NCI-H1417 (cell line): ENCODE measurements around the gene RCAN1.
"Not testable (repeated sequence)": the region's sequence is repeated elsewhere in the genome, so short reads cannot be mapped to it uniquely, and the experiment has no call there.

Source experiments
- DNase-seq, 3 experiments: peaks; one replicate each; lab custom pipeline; 2025; lab: John Stamatoyannopoulos, UW

The RCAN1 gene

DNA sequence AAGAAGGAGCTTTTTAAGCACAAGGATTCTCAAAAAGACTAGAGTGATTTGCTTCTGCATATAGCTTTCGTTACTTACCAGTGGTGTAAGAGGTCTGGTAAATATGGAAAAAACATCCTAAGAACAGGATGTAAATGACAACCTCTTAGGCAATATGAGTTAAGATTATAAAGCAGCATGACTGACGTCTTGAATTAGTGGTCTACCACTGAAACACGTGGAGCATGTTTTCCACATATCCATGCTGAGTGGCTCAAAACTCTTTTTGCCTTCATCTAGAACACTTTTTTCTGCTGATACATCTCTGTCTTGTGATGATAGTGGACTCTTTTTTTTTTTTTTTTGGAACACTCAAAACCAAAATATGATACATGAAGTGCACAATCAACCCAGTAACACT is 44.6 kb downstream of the RCAN1 start:
- no peak for DNase-seq

DNA sequence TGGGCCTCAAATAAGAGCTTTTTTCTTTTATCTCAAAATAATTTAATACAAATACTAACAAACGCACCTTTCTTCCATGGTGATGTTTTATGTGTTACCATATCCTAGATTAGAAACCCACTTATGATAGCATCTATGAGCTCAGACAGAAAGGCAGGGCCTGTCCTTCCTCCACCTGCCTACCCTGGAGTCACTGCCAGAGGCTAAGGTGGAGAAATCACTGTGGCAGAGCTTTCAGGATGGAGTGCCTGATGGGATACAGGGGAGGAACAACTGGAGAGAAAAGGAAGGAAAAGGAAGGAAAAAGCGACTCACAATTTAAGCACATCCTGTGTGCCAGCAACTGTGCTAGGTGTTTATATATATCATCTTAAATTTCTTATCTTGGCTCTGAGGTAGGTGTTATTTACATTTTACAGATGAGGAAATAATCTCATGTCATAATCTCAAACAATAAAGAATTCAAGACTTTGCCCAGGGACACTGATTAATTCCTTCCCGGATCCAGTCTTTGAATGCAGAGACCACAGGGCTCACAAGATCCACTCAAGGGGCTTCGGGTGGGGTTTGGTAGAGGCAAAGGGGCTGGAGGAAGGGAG is 45.4 kb downstream of the RCAN1 start:
- DNase-seq, result no peak

DNA sequence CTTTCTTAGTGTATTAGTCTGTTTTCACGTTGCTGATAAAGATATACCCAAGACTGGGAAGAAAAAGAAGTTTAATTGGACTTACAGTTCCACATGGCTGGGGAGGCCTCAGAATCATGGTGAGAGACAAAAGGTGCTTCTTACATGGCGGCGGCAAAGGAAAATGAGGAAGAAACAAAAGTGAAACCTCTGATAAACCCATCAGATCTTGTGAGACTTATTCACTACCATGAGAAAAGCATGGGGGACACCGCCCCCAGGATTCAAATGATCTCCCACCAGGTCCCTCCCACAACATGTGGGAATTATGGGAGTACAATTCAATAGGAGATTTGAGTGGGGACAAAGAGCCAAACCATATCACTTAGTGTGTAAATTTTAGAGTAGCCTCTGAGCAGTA is 46.1 kb downstream of the RCAN1 start:
- DNase-seq, result not testable (repeated sequence)

DNA sequence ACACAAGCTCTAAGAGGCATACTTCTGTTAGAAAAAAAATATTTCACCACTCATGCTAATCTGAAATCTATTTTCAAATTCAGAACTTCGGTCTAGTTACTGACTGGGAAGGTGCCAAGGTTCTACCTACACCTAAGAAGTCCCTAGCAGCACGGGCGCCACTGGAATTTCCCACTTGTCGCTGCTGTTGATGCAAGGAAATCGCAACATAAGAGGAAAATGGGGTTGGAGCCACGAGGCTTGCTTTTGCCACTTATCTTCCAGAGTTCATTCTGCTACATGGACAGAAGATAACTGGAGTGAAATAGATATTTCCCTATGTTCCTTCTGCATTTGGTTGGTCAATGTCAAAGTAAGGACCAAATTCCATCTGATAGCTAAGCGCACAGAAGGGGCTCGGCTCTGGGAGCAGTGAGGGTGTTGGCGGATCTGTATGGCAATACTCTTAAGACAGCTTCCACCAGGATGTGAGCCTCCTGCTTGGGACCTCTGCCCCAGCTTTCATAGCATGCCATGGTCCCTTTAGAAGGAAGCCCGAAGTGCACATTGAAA is 47.2 kb downstream of the RCAN1 start:
- DNase-seq, result no peak

DNA sequence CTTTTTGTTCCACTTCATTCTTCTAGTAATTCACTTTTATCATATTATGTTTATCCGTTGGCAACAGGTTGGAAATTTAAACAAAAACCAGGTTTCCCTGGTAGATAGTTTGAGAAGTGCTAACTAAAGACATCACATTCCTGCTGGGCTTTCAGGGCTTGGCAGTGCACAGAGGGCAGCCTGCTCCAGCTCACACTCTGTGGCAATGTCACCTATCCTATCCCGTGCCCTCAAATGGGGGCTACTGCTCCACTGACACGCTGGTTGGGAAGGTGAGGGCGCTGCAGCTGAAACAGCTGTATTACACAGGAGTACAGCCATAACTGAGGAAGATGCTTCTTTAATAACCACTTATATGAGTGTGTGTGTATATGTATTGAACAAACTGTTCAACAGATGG is 49.7 kb downstream of the RCAN1 start:
- DNase-seq, result no peak

DNA sequence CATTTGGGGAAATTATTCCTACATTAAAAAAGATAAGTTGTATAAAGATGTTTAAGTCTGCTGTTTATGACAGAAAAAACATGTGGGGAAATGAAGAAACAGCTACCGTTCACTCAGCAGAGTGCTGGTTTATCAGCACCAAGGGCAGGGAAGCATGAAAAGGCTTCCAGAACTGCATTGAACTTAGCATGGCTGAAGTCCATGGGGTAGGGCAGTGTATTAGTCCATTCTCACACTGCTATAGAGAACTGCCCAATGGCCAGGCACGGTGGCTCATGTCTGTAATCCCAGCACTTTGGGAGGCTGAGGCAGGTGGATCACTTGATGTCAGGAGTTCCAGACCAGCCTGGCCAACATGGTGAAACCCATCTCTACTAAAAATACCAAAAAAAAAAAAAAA is 51.5 kb downstream of the RCAN1 start:
- not testable (repeated sequence) for DNase-seq

DNA sequence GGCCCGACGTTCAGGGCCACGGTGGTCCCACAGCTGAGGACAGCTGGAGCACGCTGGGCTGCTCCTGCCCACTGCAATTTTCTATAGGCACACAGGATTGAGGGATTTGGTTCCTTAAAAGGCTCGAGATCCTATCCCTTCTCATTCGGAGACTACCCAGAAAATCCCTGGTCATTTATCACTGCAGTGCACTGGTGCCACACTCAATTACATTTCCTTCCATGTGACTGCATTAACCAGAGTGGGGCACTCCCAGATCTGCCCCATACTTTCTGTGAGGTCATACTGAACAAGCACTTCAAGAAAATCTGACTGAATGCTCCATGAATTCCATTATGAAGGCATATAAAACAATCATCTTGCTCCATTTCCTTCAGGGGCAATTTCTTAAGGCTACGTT is 53.1 kb downstream of the RCAN1 start:
- peak in 1 of 3 experiments; percentile 92 for DNase-seq

DNA sequence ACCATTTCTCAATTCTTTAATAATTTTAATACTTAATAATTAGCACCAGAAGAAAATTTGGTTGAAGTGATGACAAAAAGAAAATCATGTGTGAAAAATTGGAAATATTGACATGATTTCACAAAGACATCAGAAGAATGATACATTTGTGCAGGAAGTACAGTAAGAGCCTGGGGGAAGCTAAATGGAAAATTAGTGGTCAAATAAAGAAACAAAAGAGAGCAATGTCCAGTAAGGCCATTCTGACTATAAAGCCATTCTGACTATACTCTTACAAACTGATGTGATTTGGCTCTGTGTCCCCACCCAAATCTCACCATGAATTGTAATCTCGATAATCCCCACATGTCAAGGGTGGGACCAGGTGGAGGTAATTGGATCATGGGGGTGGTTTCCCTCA is 54.3 kb downstream of the RCAN1 start:
- no peak for DNase-seq

- DNase-seq, result no peak
Measured at GRCh38 chr21:34560021-34560420, 54.9 kb downstream of the RCAN1 start.

DNA sequence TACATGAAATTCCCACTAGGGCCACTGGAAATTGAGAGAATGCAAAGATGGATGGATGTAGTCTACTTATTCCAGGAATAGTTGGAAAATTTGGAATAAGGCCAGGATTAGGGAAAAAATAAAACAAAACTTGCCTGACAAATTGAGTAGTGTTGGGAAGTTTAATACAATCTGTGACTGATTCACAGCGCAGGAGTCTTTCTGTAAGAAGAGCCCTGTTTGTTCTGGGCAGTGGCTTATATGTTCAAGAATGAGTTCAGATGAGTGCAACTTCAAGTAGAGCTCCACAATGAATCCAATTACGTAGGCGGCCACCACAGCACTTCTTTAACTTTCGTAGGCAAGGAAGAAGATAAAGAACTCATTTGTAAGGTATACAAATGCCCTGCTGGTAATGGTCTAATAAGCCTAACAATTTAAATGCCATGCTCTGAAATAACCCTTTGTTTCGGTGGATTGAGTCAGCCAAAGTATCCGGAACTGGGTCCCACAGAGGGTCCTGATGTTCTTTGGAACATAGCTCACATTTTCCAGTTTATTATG is 55.8 kb downstream of the RCAN1 start:
- DNase-seq, result peak in 1 of 3 experiments; percentile 23

GRCh38 chr21:34558166-34558565 is 56.7 kb downstream of the RCAN1 start:
- DNase-seq, result peak in 1 of 3 experiments; percentile 38

- DNase-seq, result no peak
Measured at GRCh38 chr21:34557261-34557660, 57.7 kb downstream of the RCAN1 start.

DNA sequence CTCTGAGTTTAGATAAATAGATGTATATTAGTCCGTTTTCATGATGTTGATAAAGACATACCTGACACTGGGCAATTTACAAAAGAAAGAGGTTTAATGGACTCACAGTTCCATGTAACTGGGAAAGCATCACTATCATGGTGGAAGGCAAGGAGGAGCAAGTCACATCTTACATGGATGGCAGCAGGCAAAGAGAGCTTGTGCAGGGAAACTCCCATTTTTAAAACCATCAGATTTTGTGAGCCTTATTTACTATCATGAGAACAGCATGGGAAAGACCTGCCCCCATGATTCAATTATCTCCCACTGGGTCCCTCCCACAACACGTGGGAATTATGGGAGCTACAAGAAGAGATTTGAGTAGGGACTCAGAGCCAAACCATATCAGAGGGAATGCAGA is 60.2 kb downstream of the RCAN1 start:
- DNase-seq, result not testable (repeated sequence)

- DNase-seq, result no peak
Measured at GRCh38 chr21:34554227-34554626, 60.7 kb downstream of the RCAN1 start.

- no peak for DNase-seq
Measured at GRCh38 chr21:34553151-34553952, 61.6 kb downstream of the RCAN1 start.

DNA sequence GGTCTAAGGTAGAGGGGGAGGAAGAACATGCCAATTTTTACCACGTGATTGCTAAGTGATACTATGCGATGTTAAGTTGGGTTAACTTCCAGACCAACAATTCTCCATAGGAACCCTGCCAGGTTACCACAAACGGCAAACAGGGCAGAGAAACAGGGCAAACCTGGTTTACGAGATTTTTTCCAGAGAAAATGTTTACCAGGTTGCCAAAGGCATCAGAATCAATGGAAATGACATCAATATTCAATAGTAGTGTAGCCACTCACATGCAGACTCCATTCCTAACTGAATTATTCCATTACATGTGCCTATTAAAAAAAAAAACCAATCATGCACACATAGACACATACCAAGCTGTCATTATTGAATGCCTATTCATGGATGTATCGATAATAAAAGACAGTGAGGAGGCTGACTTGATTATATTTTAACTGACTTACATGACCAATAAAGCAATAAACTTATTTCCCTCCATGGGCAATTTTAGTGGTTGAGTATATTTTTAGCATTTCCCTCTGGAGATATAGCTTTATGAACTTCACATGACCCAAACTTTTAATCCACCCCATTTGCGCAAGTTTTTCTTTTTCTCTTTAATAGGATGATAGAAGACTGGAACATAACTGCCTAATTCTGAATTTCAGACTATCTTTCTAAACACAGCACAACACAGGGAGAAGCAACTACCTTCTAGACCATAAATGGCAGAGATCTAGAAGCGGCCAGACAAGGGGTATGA is 62.4 kb downstream of the RCAN1 start:
- no peak for DNase-seq

DNA sequence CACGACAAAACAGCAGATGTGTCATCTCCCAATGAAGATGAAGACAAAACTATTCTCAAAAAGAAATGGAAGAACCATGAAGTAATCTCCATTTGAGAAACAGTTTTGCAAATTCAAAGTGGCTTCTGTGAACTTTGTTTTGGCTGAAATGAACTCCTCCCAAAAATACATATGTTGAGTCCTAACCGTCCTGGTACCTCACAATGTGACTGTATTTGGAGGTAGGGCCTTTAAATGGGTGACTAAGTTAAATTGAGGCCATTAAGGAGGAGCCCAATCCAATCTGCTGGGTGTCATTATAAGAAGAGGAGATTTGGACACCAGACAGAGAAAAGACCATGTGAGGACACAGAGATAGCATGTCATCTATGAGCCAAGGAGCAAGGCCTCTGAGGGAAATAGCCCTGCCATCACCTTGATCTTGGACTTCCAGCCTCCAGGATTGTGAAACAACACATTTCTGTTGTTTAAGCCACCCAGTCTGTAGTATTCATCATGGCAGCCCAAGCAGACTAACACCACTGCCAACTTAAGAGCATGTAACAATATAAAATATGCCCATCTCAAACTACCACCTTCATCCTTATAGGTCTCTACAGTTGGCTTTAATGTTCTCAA is 64.6 kb downstream of the RCAN1 start:
- DNase-seq, result no peak

DNA sequence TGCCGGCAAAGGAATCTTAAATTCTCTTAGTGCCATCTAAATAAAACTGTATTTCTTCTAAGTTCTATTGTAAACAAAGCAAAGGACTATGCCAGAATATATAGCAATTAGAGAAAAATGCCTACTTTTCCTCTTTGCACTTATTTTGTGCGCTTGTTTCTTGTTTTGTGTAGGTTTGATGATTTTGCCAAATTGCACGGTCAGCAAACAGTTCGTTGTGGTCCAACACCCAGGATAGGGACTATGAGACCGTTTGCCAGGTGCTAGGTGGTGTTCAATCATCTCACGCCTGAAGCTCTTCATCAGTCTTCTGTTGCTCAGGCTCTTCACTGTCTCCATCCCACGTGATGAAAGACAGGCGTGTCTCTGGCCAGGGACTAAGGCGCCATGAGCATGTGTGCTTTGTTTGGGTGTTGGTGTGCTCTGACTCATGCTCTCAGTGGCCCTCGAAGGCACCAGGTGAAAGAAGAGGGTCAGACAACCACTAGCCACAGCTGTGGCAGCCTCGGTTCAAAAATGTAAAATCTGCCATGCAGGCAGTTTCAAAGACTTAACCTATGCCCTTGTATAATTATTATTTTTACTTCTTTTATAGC is 66.0 kb downstream of the RCAN1 start:
- no peak for DNase-seq

DNA sequence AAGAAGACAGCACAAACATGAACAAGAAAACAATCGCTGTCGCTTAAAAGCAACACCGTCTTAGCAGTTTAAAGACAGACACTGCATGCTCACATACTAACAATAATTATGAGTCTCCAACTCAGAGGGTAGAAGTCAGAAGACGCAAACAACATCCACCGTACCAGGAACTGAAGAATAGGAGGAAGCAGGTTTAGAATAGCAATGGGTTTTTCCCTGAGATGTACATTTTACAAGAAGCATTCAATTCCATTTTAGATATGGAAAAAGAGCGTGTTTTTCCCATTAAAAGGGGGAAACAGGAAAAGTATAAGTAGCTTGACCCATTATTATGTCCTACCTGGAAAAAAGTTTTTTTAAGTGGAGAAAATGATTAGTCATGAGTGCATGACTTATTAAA is 68.4 kb downstream of the RCAN1 start:
- DNase-seq, result no peak

DNA sequence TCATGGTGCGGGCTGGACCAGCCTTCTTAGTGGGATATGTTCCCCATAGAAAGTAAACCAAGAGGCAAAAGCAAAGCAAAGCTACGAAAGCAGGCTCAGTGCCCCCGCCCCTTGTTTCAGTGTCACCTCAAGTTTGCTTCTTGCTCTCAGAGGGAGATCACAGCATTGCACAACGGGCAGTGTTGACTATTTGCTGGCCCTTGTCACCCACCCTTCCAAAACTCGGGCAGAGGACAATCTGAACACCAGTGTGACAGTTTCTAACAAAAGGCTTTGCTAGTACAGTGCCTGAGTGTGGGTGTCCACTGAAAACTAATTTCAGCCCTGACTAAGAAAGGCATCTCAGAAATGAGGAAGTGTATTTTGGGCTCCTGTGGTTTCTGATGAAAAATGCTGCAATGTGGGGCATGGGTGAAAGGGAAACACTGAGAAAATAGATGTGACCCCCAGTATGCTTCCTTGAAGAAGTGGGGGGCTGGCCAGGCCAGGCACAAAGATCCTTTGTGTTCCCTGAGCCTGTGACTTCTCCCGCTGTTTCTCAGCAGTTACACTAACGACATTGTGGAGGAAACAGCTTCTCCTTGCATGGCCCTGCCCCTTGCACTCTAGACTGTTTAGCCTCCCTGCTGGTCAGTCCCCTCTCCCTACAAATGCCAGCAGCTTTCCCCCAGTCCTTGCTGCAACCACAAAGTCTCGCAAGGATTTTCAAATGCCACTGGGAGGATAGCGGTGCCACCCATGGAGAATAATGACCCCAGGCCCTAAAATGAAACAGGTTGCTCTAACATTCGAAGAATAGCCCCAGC is 69.6 kb downstream of the RCAN1 start:
- DNase-seq, result peak in 1 of 3 experiments; percentile 29

- peak in 2 of 3 experiments; percentile 50 to 54 for DNase-seq
Measured at GRCh38 chr21:34544032-34544496, 70.8 kb downstream of the RCAN1 start.
